Dermis blood vessel endothelial cell (primary cell): ENCODE measurements around the gene TUBA3E. TPM values are rescaled to one million over a fixed set of nuclear protein-coding genes. Genes with fewer than 3 reads are reported as not detected.
"Not testable (repeated sequence)": the region's sequence is repeated elsewhere in the genome, so short reads cannot be mapped to it uniquely, and the experiment has no call there.

Experiments used
- DNase-seq: peaks from one replicate; pipeline ENCODE4 v3.0.0; 2010
- total RNA-seq: library from RNA; depleted of rRNA; stranded (reverse); fragments of >200 nt; gene quantifications from 2 replicates; pipeline ENCODE4 v1.2.3, GENCODE V29; 2014

Gene TUBA3E
- total RNA-seq, 1 donor from 2014 or later = not detected

- DNase-seq = not testable (repeated sequence)
Measured at GRCh38 chr2:130142396-130143265, 55.6 kb downstream of the TUBA3E start.

Other genes starting within 250 kb of the TUBA3E start
- gene RAB6C, start 218.8 kb downstream of the TUBA3E start, total RNA-seq = under 0.01 TPM in 1 of 2 replicates, not detected in the other
- gene POTEF, start 69.2 kb downstream of the TUBA3E start, total RNA-seq = 0.33 and 0.34 TPM in 2 replicates
- gene CCDC74B, start 53.3 kb downstream of the TUBA3E start, total RNA-seq = 2.2 and 2.7 TPM in 2 replicates
- 13.8 and 37.0 TPM in 2 replicates for gene SMPD4, start 16.8 kb downstream of the TUBA3E start, total RNA-seq
- gene MZT2B, start 16.2 kb downstream of the TUBA3E start, total RNA-seq = 138 and 188 TPM in 2 replicates
- gene IMP4, start 144.5 kb upstream of the TUBA3E start, total RNA-seq = 92.1 and 98.0 TPM in 2 replicates
- 36.9 and 56.6 TPM in 2 replicates for gene PTPN18, start 157.6 kb upstream of the TUBA3E start, total RNA-seq